HCT116 (cell line): Measurements from ENCODE around the gene PELI1. TPM values are rescaled to one million over a fixed set of nuclear protein-coding genes. Genes with fewer than 3 reads are reported as not detected.

Source experiments
- ATAC-seq: fragments of 200-7000 bp; cut with Tn5 transposase; 2 replicates; pipeline ENCODE4 v1.9.1; 2020; ENCODE audit warnings: mild to moderate bottlenecking, moderate library complexity
- BruUV-seq: library from RNA; stranded (reverse); fragments of 400-500 nt; replicated peaks from 2 replicates; lab custom pipeline; 2021; lab: Mats Ljungman, UMichigan
- CTCF ChIA-PET: fragments of 300-600 bp; sonication (Branson Sonifier 250); formaldehyde crosslinking; loops from one replicate; lab custom pipeline; 2021; ENCODE audit warnings: antibody characterized with exemption; lab: Charles Lee
- POLR2A ChIA-PET: fragments of 300-600, 350-600 bp; sonication (Branson Sonifier 250); formaldehyde crosslinking; loops from one replicate; lab custom pipeline; 2021; ENCODE audit warnings: antibody characterized with exemption; lab: Charles Lee
- RAD21 ChIA-PET, 2 experiments: fragments of 300-600 bp; sonication (Branson Sonifier 250); formaldehyde crosslinking; loops; one replicate each; lab custom pipeline; 2023; ENCODE audit warnings: low total read pairs in 2 of 2; ENCODE audit not compliant: uncharacterized antibody in 2 of 2, unreplicated experiment in 2 of 2, low non-redundant PET in 1 of 2; lab: Charles Lee
- DNase-seq: peaks from one replicate; pipeline ENCODE4 v3.0.0-alpha.2; 2010; ENCODE audit warnings: low read depth, low spot score
- H2AFZ ChIP-seq: fragments of 200-600 bp; shearing (Covaris generic), sonication (generic); 2 replicates; pipeline ENCODE4 v1.6.1; 2017; ENCODE audit warnings: low read depth, mixed run types, mixed read lengths, antibody characterized with exemption, low read length; ENCODE audit not compliant: poor library complexity, severe bottlenecking
- H3K27ac ChIP-seq: 2 replicates; pipeline ENCODE4 v1.5.1; 2012; ENCODE audit warnings: low read depth, low read length
- H3K27me3 ChIP-seq: fragments of 200-600 bp; sonication (generic); 2 replicates; pipeline ENCODE4 v1.6.1; 2016; ENCODE audit warnings: mixed run types, low read length, mixed read lengths; ENCODE audit not compliant: insufficient read depth
- H3K36me3 ChIP-seq, 2 experiments: fragments of 200-500 bp in 1 of 2; fragments of 200-600 bp in 1 of 2; sonication (Bioruptor generic) in 1 of 2; sonication (generic) in 1 of 2; 2 replicates each; pipeline versions ENCODE4 v1.5.1 to v1.6.1; 2014 to 2016; ENCODE audit warnings: low read length in 2 of 2, inconsistent platforms in 1 of 2, mixed read lengths in 1 of 2, mixed run types in 1 of 2; ENCODE audit not compliant: insufficient read depth in 2 of 2, control insufficient read depth in 1 of 2
- H3K4me1 ChIP-seq, 2 experiments: fragments of 200-600 bp in 1 of 2; sonication (generic) in 1 of 2; 2 replicates each; pipeline versions ENCODE4 v1.5.1 to v1.6.1; 2012 to 2017; ENCODE audit warnings: low read length in 2 of 2, inconsistent platforms in 1 of 2, mild to moderate bottlenecking in 1 of 2, mixed read lengths in 1 of 2, mixed run types in 1 of 2, moderate library complexity in 1 of 2; ENCODE audit not compliant: insufficient read depth in 2 of 2, control insufficient read depth in 1 of 2
- H3K4me2 ChIP-seq: fragments of 200-600 bp; sonication (generic); 2 replicates; pipeline ENCODE4 v1.6.1; 2017; ENCODE audit warnings: mixed run types, low read length, mixed read lengths
- H3K4me3 ChIP-seq, 2 experiments: fragments of 200-600 bp in 1 of 2; sonication (generic) in 1 of 2; replicated peaks in 1 of 2; 2 replicates each; pipeline ENCODE4 v1.5.1; 2011 to 2016; ENCODE audit warnings: low read length in 2 of 2, control low read depth in 1 of 2, low read depth in 1 of 2, mild to moderate bottlenecking in 1 of 2, mixed read lengths in 1 of 2, mixed run types in 1 of 2
- H3K79me2 ChIP-seq: fragments of 200-600 bp; sonication (generic); 2 replicates; pipeline ENCODE4 v1.6.1; 2017; ENCODE audit warnings: mild to moderate bottlenecking, mixed run types, low read length, moderate library complexity, mixed read lengths; ENCODE audit not compliant: insufficient read depth
- H3K9ac ChIP-seq: fragments of 200-600 bp; sonication (generic); 2 replicates; pipeline ENCODE4 v1.6.1; 2016; ENCODE audit warnings: low read length, mixed read lengths
- H3K9me2 ChIP-seq: fragments of 200-600 bp; sonication (generic), shearing (Covaris generic); 2 replicates; pipeline ENCODE4 v1.6.1; 2017; ENCODE audit warnings: mixed run types, mild to moderate bottlenecking, moderate library complexity; ENCODE audit not compliant: insufficient read depth
- H3K9me3 ChIP-seq, 2 experiments: fragments of 200-500 bp in 1 of 2; fragments of 200-600 bp in 1 of 2; sonication (Bioruptor generic) in 1 of 2; sonication (generic) in 1 of 2; 2 replicates each; pipeline ENCODE4 v1.6.1; 2014 to 2017; ENCODE audit warnings: low read length in 2 of 2, mixed read lengths in 2 of 2, inconsistent platforms in 1 of 2, low read depth in 1 of 2, mild to moderate bottlenecking in 1 of 2, mixed run types in 1 of 2, moderate library complexity in 1 of 2; ENCODE audit not compliant: control insufficient read depth in 1 of 2, insufficient read depth in 1 of 2
- H4K20me1 ChIP-seq: fragments of 200-600 bp; sonication (generic), shearing (Covaris generic); 2 replicates; pipeline ENCODE4 v1.6.1; 2017; ENCODE audit warnings: mixed run types, mild to moderate bottlenecking, moderate library complexity; ENCODE audit not compliant: insufficient read depth
- ATF3 ChIP-seq: IDR thresholded peaks from 2 replicates; pipeline ENCODE4 v1.6.1; 2012
- CBX3 ChIP-seq: IDR thresholded peaks from 2 replicates; pipeline ENCODE4 v1.6.1; 2012; ENCODE audit warnings: low read depth
- CEBPB ChIP-seq: IDR thresholded peaks from 2 replicates; pipeline ENCODE4 v1.6.1; 2012; ENCODE audit warnings: low read depth
- CTCF ChIP-seq, 3 experiments: fragments of 200-600 bp in 1 of 3; sonication (generic) in 1 of 3; IDR thresholded peaks in 2 of 3; conservative IDR thresholded peaks in 1 of 3; 2 replicates each; pipeline ENCODE4 v1.5.1; 2012 to 2017; ENCODE audit warnings: low read depth in 2 of 3, low read length in 2 of 3, antibody characterized with exemption in 1 of 3, borderline replicate concordance in 1 of 3, control low read depth in 1 of 3, mild to moderate bottlenecking in 1 of 3, mixed read lengths in 1 of 3, mixed run types in 1 of 3, moderate library complexity in 1 of 3; ENCODE audit not compliant: insufficient read depth in 1 of 3
- ELF1 ChIP-seq: IDR thresholded peaks from 2 replicates; pipeline ENCODE4 v1.6.1; 2012; ENCODE audit warnings: low read depth, borderline replicate concordance
- JUND ChIP-seq: IDR thresholded peaks from 2 replicates; pipeline ENCODE4 v1.6.1; 2012
- MAX ChIP-seq: IDR thresholded peaks from 2 replicates; pipeline ENCODE4 v1.6.1; 2012
- POLR2AphosphoS5 ChIP-seq: IDR thresholded peaks from 2 replicates; pipeline ENCODE4 v1.6.1; 2011; ENCODE audit warnings: mild to moderate bottlenecking, low read depth, low read length, moderate library complexity
- RAD21 ChIP-seq: IDR thresholded peaks from 2 replicates; pipeline ENCODE4 v1.6.1; 2012; ENCODE audit warnings: low read depth, mild to moderate bottlenecking
- REST ChIP-seq: IDR thresholded peaks from 2 replicates; pipeline ENCODE4 v1.6.1; 2012; ENCODE audit warnings: low read depth
- SIN3A ChIP-seq: IDR thresholded peaks from 2 replicates; pipeline ENCODE4 v1.6.1; 2012; ENCODE audit warnings: low read depth
- SP1 ChIP-seq: IDR thresholded peaks from 2 replicates; pipeline ENCODE4 v1.6.1; 2012; ENCODE audit warnings: low read depth
- SRF ChIP-seq: IDR thresholded peaks from 2 replicates; pipeline ENCODE4 v1.6.1; 2012; ENCODE audit warnings: low read depth
- TCF7L2 ChIP-seq: IDR thresholded peaks from 2 replicates; pipeline ENCODE4 v1.7.0; 2011; ENCODE audit warnings: borderline replicate concordance, inconsistent platforms; ENCODE audit not compliant: insufficient read depth, insufficient read length; ENCODE audit errors: extremely low read depth
- YY1 ChIP-seq: IDR thresholded peaks from 2 replicates; pipeline ENCODE4 v1.6.1; 2011; ENCODE audit warnings: low read length, low read depth, moderate library complexity, mild to moderate bottlenecking; ENCODE audit not compliant: insufficient replicate concordance; ENCODE audit errors: extremely low read depth
- ZFX ChIP-seq: fragments of 450-650 bp; IDR thresholded peaks from 2 replicates; pipeline ENCODE4 v1.6.1; 2017
- ZNF274 ChIP-seq: fragments of 200-500 bp; sonication (Bioruptor generic); IDR thresholded peaks from 2 replicates; pipeline ENCODE4 v1.6.1; 2014; ENCODE audit warnings: mild to moderate bottlenecking, low read depth, low read length, inconsistent platforms
- intact Hi-C: fragments of 100-400 bp; cut with micrococcal nuclease; formaldehyde crosslinking; loops from 2 replicates; pipeline ENCODE4 v1.10.0; 2022
- total RNA-seq: library from RNA; stranded (reverse); gene quantifications from one replicate; pipeline ENCODE4 v1.2.1, GENCODE V29; 2021; ENCODE audit not compliant: unreplicated experiment

PELI1 gene
- total RNA-seq, 1 experiment from 2014 or later, result 7.9 TPM

- no peak for DNase-seq
- no peak overlapping the region for H3K4me2 ChIP-seq
- CTCF ChIA-PET, result no interaction called here
These were observed 9.4 kb downstream of the PELI1 start for GRCh38 chr2:64134813-64135212.

More at GRCh38 chr2:64134813-64135212, 9.4 kb downstream of the PELI1 start:
- Histone ChIP-seq H2AFZ (no peak overlapping the region), H3K9ac (no peak overlapping the region), H3K27ac (no peak overlapping the region), H4K20me1 (no peaks in the 10 kb centered on the region), H3K79me2 (no peaks in the 10 kb centered on the region), H3K9me3 (no peaks in the 10 kb centered on the region), H3K4me1 (peaks cover 0 to 7% of the 10 kb centered on the region in 2 experiments; a peak in 3 of 4 replicates), H3K4me3 (no peak overlapping the region), H3K27me3 (no peaks in the 10 kb centered on the region), H3K36me3 (no peaks in the 10 kb centered on the region), H3K9me2 (no peaks in the 10 kb centered on the region)
- POLR2A ChIA-PET, result no interaction called here
- TF ChIP-seq ZNF274 (no peak), ELF1 (no peak), CEBPB (no peak), YY1 (no peak), ATF3 (no peak), ZFX (no peak), POLR2AphosphoS5 (no peak), SP1 (no peak), SRF (no peak), SIN3A (no peak), MAX (no peak), CBX3 (no peak), TCF7L2 (no peak), CTCF (IDR thresholded peaks at IDR 0.05 in 2 of 3, conservative IDR thresholded peaks at IDR 0.05 in 1 of 3; ENCODE audit: borderline replicate concordance in 1 of 3, insufficient read depth in 1 of 3, low read depth in 2 of 3, low read length in 2 of 3) (no peak), RAD21 (no peak), JUND (no peak), REST (no peak)
- BruUV-seq, result no TSS peak
- RAD21 ChIA-PET, result no interaction called here
- intact Hi-C loops, result no loop called here
- no peak for ATAC-seq
